GM19397 (cell line): ENCODE data around the gene ARL5C.

ENCODE experiments used
- ATAC-seq: cut with Tn5 transposase; IDR thresholded peaks from one replicate; pipeline ENCODE4 v1.9.1; 2021; ENCODE audit warnings: mild to moderate bottlenecking, moderate library complexity; ENCODE audit not compliant: unreplicated experiment

Gene ARL5C

DNA sequence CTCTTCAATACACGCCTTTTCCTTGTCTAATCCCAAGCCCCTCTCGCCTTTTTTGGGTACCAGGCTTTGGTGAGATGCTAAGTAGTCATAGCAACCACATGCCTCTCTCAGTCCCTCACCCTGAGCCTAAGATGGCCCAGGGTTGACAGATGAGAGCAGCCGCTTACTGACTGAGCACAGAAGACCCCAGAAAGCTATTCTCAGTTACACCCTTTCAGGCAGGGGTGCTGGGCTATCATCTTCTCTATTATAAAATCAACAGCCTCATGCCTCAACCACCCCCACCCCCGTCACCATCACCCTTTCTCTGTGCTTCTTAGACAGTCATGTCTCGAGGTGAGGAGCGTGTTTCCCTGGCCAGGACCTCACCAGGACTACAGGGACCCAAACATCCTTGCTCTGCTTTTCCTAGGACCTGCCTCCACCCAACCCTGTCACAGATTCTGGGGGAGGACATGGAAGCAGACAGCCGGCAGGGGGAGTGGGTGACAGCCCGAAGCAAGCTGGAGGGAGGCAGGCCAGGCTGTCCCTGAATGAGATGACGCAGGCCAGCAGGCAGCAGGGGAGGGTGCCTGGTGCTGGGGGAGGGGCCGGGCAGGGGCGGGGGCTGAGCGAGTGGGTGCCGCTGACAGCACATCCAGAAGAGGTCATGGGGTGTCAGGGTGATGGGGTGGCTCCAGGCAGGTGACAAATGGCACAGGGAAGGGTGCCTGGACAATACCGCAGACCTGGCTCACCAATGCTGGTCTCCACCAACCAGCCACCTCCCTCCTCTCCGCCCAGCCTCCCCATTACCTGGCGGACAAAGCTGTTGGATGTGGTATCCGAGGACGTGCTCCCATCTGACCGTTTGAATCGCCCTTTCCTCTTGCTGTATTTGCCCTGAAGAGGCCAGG is 28.4 kb upstream of the ARL5C start:
- no peak for ATAC-seq

DNA sequence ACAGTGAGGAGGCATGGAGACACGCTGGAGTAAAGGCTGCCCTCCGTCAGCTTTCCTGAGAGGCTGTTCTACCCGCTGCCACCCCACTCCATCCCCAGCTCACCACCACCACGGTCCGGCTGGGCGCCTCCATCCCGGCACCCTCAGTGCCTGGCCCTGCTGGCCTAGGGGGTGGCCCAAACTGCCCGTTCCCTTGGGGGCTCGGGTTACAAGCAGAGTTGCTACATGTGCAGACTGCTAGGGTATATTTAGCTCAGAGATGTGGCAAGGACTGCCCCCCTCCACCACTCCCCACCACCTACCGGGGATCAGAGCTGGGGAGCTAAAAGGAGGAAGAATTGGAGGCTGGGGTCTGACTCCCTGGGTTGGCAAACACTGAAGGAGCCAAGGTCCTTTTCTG is 27.4 kb upstream of the ARL5C start:
- ATAC-seq = no peak

- ATAC-seq = no peak
Observed at GRCh38 chr17:39192901-39193300, 26.9 kb upstream of the ARL5C start.

DNA sequence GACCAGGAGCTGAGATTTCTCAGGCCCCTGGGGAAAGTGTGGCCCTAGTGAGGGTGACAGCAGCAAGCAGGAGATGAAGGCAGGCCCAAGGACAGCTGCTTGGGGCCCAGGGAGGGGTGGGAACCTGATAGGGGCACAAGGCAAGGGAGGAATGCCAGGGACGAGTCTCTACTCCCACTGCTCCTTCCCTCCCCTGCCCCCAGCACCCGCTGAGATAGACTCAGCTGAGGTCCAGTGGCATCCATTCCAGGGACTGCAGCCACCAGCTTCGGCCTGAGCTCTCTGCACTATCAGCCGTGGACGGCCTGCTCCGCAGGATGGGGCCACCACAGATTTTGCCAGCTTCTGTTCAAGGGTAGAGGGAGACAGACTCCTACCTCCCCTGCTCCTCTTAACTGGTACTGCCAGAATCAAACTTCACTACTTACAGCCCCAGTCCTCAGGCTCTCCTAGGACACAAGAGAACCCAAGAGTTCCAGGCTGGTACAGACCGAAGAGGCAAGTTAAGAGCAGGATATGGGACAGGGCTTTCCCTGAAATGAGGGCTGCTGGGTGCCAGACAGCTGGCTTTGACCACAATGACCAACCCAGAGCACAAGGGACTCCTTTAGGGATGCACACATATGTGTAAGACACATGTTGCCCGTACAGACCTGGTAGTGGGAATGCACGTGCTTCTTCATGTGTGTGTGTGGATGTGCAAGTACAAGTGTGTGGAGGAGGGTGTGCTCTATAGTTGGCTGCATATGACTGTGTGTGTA is 26.0 kb upstream of the ARL5C start:
- no peak for ATAC-seq

DNA sequence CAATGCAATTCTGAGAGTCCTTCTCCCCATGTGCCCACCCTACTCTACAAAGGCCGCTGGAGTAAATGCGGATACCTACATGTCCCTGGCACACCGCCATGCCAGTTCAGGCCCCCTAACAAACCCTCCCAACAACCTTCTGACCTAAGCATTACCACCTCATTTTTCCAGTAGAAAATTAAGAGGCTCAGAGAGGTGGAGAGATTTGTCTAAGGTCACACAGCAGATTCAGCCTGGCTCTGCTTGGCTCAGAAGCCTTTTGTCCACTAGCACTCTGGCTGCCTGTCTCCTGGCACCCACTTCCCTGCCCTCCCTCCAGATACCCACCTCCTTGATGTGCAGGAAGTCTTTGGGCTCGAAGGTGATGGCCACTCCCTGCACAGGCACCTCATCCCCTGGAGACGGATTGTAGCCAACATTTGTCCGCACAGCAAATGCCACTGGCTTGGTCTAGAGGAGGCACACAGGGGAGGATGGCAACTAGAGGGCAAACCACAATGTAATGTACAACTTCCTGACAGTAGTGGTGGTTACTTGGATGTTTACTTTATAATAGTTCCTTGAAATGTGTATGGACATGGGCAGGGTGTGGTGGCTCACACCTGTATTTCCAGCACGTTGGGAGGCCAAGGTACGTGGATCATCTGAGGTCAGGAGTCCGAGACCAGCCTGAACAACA is 21.3 kb upstream of the ARL5C start:
- ATAC-seq = no peak

- ATAC-seq = no peak
Observed at GRCh38 chr17:39186481-39187002, 20.6 kb upstream of the ARL5C start.

GRCh38 chr17:39183720-39184119 is 17.8 kb upstream of the ARL5C start:
- no peak for ATAC-seq

DNA sequence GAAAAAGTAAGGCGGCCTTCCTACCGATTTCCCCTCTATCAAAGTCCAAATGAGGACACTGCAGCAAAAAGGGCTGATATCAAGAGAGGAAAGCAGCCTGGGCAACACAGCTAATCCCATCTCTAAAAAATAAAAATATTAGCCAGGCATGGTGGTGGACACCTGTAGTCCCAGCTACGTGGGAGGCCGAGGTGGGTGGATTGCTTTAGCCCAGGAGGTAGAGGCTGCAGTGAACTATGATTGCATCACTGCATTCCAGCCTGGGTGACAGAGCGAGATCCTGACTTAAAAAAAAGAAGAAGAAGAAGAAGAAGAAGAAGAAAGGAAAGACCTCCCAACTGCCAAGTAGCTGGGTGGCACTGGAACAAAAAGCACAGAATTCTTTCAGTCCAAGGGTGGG is 17.1 kb upstream of the ARL5C start:
- no peak for ATAC-seq

DNA sequence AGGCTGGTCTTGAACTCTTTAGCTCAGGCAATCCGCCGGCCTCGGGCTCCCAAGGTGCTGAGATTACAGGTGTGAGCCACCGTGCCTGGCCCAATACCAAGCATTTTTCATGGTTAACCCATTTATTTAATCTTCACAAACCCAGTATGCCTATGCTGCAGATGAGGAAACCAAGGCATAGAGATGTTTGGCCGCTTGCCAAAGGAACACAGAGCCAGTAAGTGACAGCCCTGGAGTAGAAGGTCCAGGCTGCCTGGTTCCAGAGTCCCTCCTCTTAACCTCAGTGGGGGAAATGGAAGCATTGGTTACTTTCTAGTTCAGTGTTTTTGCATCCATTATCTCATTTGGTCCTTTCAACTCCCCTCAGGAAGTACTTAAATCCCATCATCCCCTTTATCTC is 15.3 kb upstream of the ARL5C start:
- no peak for ATAC-seq

DNA sequence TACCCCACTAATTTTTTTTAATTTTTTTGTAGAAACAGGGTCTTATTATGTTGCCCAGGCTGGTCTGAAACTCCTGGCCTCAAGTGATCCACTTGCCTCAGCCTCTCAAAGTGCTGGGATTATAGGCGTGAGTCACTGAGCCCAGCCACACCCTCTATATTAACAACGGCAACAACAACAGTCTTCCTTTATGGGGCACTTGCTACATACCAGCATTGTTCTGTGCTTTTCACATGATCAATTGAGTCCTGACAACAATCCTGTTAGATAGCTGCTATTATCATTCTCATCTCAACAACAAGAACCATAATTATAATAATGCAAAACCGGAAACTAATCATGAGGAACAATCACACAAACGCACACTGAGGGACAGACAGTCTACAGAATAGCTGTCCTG is 12.6 kb upstream of the ARL5C start:
- no peak for ATAC-seq

- ATAC-seq = no peak
Observed at GRCh38 chr17:39177256-39177655, 11.3 kb upstream of the ARL5C start.

- no peak for ATAC-seq
Observed at GRCh38 chr17:39175695-39176093, 9.7 kb upstream of the ARL5C start.

- ATAC-seq = no peak
Observed at GRCh38 chr17:39174920-39175694, 9.1 kb upstream of the ARL5C start.

DNA sequence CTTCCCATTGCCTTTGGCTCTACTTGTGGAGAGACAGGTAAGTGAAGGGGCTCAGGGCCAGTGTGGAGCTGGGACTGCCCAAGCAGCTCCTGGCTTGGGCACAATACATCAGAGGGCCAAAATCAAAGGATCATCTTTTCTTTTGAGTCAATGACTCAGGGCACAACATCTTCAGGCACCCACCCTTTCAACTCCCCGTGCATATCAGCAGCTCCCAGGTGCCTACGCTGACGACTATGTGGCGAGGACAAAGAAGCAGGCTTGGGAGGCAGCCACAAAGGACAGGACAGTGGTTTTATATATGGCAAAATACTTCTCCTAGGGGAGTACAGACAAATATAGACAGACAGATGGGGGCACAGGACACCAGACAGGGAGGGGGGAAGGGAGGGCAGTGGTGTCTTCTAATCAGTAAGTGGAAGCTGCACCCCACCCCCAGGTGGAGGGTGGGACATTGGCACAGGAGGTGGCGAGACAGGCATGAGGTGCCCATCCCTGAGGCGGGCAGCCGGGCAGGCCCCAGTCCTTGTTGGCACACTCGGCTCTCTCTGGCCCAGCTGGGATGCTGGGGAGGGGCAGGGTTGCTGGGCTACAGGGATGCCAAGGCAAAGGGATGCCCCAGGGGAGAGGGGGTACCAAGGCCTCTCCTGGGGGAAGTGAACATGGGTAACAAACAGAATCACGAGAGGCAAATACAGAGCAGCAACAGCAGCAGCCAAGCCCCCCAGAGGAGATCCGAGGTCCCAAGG is 7.7 kb upstream of the ARL5C start:
- ATAC-seq = no peak

DNA sequence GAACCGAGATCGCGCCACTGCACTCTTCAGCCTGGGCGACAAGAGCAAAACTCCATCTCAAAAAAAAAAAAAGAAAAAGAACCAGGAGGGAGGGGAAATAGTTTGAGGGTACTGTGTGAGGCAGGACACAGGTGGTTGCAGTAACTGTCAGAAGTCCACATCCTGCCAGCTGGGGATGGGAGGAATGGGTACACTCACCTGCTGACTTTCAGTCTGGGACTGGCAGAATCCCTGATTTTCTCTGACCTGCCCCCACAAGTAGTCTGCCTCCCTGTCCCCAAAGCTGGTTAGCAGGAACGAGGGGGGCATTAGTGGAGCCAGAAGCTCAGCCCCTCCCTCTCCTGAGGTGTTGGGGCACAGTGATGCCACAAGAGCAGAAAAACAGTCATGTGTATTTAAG is 7.1 kb upstream of the ARL5C start:
- no peak for ATAC-seq

DNA sequence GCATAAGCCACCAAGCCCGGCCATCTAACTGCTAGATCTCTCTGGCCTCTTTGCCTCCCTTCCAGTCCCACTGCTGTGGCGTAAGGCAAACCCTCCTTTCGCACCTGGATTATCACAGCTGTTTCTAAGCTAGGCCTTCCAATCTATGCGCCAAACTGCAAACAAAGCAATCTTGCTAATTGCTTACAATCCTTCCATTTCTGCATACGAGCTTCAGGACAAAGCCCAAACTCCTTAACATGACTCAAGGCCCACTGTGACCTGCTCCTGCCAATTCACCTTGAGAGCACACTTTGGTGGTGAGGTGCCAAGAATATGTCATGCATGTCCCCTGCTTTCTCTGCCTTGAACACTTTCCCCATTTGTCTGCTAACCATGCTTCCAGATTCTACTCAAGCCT is 6.0 kb upstream of the ARL5C start:
- no peak for ATAC-seq

GRCh38 chr17:39170558-39170957 is 4.6 kb upstream of the ARL5C start:
- no peak for ATAC-seq

DNA sequence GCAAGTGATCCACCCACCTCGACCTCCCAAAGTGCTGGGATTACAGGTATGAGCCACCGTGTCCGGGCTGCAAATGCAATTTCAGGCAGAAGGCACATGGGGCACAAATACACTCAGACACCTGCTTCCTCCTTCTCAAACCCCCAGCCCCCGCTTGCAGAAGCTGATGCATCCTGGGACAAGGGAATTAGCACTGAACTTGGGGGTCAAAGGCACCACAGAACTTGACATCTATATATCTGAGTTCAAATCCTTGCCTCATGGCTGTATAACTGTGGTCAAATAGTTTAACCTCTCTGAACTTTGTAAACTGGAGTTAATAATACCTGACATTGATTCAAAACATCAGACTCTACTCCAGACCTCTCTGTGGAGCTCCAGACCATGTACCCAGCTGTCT is 4.1 kb upstream of the ARL5C start:
- no peak for ATAC-seq

DNA sequence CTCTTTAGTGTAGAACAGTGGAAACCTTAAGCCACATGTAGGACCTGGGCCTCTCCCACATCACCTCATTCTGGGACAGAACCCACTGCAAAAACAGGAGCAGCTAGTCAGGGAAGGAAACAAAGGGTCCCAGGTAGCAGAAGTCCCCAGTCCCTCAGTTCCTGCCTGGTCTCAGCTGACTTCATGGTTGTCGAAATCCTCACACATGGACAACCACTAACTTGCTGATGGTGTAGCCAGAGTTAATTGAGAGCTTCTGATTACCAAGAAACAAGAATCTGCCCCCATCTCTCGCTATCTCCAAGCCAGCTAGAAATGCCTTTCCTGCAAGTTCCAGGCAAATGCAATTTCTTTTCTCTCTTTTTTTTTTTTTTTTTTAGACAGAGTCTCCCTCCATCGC is 3.6 kb upstream of the ARL5C start:
- ATAC-seq = no peak

DNA sequence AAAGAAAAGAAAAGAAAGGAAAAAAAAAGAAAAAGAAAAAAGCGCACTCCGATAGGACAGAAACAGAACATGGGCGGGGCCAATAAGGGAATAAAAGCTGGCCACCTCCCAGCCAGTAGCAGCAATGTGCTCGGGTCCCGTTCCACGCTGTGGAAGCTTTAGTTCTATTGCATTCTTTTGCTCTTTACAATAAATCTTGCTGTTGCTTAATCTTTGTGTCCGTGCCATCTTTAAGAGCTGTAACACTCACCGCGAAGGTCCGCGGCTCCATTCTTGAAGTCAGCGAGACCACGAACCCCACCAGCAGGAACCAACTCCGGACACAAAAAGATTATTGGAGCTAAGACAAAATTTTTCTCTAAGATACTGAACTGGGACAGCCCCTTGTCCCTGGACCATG is 3.1 kb upstream of the ARL5C start:
- no peak for ATAC-seq
